ENCODE measurements around the gene INO80C. TPM values are rescaled to one million over a fixed set of nuclear protein-coding genes. Genes with fewer than 3 reads are reported as not detected.

Gene INO80C
- total RNA-seq, 1 experiment from 2014 or later, result 42.3 TPM

DNA sequence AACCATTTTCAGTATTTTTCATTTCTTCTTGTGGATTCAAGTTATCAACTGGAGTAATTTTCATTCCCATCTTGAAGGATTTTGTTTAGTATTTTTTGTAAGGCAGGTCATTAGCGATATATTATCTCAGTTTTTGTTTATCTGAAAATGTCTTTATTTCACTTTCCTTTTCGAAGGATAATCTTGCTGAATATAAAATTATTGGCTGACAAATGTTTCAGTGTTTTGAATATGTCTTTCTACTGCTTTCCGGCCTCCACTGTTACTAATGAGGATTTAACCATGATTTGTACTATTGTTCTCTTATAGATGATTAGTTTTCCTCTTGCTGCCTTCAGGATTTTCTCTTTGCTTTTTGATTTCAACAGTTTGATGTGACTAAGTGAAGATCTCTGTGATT, 62.4 kb downstream of the INO80C start:
- ATAC-seq, result no peak

More for the DNA sequence above, 62.4 kb downstream of the INO80C start:
- CTCF ChIA-PET, result no interaction called here
- 0 out of 2 replicates have a peak overlapping the region, but pooled peaks have one; percentile 3 for H3K27ac Mint-ChIP-seq
- no peaks in the 10 kb centered on the region for H3K36me3 Mint-ChIP-seq
- TF ChIP-seq FOXK1 (CRISPR knock-in tag; IDR thresholded peaks at IDR 0.05) (no peak), JUN (CRISPR knock-in tag; IDR thresholded peaks at IDR 0.05) (no peak), ETV6 (CRISPR knock-in tag; IDR thresholded peaks at IDR 0.05) (no peak), ZNF317 (CRISPR knock-in tag; IDR thresholded peaks at IDR 0.05; ENCODE audit: borderline replicate concordance, low read depth) (no peak), GTF2I (CRISPR knock-in tag; conservative IDR thresholded peaks at IDR 0.05) (no peak), NFYB (CRISPR knock-in tag; conservative IDR thresholded peaks at IDR 0.05; ENCODE audit: low read depth) (no peak), TCF7 (CRISPR knock-in tag; IDR thresholded peaks at IDR 0.05; ENCODE audit: low read depth) (no peak), ZBTB21 (CRISPR knock-in tag; IDR thresholded peaks at IDR 0.05; ENCODE audit: borderline replicate concordance) (no peak), TP53 (CRISPR knock-in tag; IDR thresholded peaks at IDR 0.05) (no peak), EMX1 (CRISPR knock-in tag; IDR thresholded peaks at IDR 0.05) (no peak), ATF1 (CRISPR knock-in tag; IDR thresholded peaks at IDR 0.05) (no peak), NFATC4 (CRISPR knock-in tag; IDR thresholded peaks at IDR 0.05) (no peak), ESRRA (CRISPR knock-in tag; IDR thresholded peaks at IDR 0.05; ENCODE audit: borderline replicate concordance) (no peak)
- TF ChIP-seq, protein P1, sequence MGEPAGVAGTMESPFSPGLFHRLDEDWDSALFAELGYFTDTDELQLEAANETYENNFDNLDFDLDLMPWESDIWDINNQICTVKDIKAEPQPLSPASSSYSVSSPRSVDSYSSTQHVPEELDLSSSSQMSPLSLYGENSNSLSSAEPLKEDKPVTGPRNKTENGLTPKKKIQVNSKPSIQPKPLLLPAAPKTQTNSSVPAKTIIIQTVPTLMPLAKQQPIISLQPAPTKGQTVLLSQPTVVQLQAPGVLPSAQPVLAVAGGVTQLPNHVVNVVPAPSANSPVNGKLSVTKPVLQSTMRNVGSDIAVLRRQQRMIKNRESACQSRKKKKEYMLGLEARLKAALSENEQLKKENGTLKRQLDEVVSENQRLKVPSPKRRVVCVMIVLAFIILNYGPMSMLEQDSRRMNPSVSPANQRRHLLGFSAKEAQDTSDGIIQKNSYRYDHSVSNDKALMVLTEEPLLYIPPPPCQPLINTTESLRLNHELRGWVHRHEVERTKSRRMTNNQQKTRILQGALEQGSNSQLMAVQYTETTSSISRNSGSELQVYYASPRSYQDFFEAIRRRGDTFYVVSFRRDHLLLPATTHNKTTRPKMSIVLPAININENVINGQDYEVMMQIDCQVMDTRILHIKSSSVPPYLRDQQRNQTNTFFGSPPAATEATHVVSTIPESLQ (CRISPR knock-in tag; IDR thresholded peaks at IDR 0.05), result no peak
- TF ChIP-seq, protein P2, sequence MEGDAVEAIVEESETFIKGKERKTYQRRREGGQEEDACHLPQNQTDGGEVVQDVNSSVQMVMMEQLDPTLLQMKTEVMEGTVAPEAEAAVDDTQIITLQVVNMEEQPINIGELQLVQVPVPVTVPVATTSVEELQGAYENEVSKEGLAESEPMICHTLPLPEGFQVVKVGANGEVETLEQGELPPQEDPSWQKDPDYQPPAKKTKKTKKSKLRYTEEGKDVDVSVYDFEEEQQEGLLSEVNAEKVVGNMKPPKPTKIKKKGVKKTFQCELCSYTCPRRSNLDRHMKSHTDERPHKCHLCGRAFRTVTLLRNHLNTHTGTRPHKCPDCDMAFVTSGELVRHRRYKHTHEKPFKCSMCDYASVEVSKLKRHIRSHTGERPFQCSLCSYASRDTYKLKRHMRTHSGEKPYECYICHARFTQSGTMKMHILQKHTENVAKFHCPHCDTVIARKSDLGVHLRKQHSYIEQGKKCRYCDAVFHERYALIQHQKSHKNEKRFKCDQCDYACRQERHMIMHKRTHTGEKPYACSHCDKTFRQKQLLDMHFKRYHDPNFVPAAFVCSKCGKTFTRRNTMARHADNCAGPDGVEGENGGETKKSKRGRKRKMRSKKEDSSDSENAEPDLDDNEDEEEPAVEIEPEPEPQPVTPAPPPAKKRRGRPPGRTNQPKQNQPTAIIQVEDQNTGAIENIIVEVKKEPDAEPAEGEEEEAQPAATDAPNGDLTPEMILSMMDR (IDR thresholded peaks at IDR 0.05), result no peak
- TF ChIP-seq, protein P3, sequence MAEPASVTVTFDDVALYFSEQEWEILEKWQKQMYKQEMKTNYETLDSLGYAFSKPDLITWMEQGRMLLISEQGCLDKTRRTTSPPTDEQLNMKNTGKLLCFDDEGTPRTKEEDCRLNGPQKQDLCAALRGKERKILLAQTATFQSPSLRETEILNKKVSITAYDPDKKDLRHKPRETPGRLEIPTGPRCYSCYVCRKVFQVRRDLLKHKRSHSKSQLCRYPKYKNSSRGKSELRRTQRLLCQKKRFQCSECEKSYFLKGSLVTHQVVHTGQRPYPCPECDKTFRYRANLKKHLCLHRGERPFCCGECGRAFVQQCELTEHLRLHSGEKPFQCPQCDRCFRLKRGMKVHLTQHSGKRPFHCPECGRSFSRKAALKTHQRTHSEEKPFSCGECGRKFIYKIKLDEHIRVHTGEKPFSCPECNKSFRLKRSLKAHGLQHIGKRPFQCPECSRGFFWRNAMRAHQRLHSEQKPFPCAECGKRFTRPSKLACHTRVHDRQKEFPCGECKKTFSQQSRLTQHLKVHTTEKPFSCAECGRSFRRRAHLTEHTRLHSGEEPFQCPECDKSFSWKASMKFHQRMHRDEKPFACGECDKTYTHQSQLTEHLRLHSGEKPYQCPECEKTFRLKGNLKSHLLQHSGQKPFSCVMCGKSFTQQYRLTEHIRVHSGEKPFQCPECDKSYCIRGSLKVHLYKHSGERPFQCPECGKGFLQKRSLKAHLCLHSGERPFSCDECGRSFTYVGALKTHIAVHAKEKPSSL (CRISPR knock-in tag; conservative IDR thresholded peaks at IDR 0.05), result no peak
- TF ChIP-seq, protein P4, sequence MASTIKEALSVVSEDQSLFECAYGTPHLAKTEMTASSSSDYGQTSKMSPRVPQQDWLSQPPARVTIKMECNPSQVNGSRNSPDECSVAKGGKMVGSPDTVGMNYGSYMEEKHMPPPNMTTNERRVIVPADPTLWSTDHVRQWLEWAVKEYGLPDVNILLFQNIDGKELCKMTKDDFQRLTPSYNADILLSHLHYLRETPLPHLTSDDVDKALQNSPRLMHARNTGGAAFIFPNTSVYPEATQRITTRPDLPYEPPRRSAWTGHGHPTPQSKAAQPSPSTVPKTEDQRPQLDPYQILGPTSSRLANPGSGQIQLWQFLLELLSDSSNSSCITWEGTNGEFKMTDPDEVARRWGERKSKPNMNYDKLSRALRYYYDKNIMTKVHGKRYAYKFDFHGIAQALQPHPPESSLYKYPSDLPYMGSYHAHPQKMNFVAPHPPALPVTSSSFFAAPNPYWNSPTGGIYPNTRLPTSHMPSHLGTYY (CRISPR knock-in tag; IDR thresholded peaks at IDR 0.05), result no peak
- TF ChIP-seq, protein P5, sequence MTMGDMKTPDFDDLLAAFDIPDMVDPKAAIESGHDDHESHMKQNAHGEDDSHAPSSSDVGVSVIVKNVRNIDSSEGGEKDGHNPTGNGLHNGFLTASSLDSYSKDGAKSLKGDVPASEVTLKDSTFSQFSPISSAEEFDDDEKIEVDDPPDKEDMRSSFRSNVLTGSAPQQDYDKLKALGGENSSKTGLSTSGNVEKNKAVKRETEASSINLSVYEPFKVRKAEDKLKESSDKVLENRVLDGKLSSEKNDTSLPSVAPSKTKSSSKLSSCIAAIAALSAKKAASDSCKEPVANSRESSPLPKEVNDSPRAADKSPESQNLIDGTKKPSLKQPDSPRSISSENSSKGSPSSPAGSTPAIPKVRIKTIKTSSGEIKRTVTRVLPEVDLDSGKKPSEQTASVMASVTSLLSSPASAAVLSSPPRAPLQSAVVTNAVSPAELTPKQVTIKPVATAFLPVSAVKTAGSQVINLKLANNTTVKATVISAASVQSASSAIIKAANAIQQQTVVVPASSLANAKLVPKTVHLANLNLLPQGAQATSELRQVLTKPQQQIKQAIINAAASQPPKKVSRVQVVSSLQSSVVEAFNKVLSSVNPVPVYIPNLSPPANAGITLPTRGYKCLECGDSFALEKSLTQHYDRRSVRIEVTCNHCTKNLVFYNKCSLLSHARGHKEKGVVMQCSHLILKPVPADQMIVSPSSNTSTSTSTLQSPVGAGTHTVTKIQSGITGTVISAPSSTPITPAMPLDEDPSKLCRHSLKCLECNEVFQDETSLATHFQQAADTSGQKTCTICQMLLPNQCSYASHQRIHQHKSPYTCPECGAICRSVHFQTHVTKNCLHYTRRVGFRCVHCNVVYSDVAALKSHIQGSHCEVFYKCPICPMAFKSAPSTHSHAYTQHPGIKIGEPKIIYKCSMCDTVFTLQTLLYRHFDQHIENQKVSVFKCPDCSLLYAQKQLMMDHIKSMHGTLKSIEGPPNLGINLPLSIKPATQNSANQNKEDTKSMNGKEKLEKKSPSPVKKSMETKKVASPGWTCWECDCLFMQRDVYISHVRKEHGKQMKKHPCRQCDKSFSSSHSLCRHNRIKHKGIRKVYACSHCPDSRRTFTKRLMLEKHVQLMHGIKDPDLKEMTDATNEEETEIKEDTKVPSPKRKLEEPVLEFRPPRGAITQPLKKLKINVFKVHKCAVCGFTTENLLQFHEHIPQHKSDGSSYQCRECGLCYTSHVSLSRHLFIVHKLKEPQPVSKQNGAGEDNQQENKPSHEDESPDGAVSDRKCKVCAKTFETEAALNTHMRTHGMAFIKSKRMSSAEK (CRISPR knock-in tag; IDR thresholded peaks at IDR 0.05; ENCODE audit: borderline replicate concordance), result no peak
- TF ChIP-seq, protein P6, sequence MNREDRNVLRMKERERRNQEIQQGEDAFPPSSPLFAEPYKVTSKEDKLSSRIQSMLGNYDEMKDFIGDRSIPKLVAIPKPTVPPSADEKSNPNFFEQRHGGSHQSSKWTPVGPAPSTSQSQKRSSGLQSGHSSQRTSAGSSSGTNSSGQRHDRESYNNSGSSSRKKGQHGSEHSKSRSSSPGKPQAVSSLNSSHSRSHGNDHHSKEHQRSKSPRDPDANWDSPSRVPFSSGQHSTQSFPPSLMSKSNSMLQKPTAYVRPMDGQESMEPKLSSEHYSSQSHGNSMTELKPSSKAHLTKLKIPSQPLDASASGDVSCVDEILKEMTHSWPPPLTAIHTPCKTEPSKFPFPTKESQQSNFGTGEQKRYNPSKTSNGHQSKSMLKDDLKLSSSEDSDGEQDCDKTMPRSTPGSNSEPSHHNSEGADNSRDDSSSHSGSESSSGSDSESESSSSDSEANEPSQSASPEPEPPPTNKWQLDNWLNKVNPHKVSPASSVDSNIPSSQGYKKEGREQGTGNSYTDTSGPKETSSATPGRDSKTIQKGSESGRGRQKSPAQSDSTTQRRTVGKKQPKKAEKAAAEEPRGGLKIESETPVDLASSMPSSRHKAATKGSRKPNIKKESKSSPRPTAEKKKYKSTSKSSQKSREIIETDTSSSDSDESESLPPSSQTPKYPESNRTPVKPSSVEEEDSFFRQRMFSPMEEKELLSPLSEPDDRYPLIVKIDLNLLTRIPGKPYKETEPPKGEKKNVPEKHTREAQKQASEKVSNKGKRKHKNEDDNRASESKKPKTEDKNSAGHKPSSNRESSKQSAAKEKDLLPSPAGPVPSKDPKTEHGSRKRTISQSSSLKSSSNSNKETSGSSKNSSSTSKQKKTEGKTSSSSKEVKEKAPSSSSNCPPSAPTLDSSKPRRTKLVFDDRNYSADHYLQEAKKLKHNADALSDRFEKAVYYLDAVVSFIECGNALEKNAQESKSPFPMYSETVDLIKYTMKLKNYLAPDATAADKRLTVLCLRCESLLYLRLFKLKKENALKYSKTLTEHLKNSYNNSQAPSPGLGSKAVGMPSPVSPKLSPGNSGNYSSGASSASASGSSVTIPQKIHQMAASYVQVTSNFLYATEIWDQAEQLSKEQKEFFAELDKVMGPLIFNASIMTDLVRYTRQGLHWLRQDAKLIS (CRISPR knock-in tag; IDR thresholded peaks at IDR 0.05; ENCODE audit: borderline replicate concordance), result no peak
- POLR2A ChIA-PET, result no interaction called here
- DNase-seq (ENCODE audit: low spot score), result no peak
- no peaks in the 10 kb centered on the region; the same call in 1 of the 2 replicates for H3K9me3 Mint-ChIP-seq
- peaks cover 5% of the 10 kb centered on the region for H3K4me1 Mint-ChIP-seq
- no peak overlapping the region for H3K4me3 Mint-ChIP-seq
- H3K27me3 Mint-ChIP-seq (ENCODE audit: low read depth), result no peaks in the 10 kb centered on the region

Measured in WTC11 (cell line).